Stimulated activated CD4-positive, alpha-beta T cell treated with anti-CD3 and anti-CD28 coated beads, Interleukin-15, amount 100 ng/mL, for 24 hours (primary cell): ENCODE results near the gene SLC6A17.
A peak's percentile ranks its signal among the peaks of the same experiment; 100 is the strongest.

Experiments
- DNase-seq: peaks from one replicate; pipeline ENCODE4 v3.0.0-alpha.2; 2020

SLC6A17 gene

GRCh38 chr1:110205591-110206155 is 55.4 kb downstream of the SLC6A17 start:
- no peak for DNase-seq

- DNase-seq: no peak
Measured at GRCh38 chr1:110206261-110206920, 56.1 kb downstream of the SLC6A17 start.

- peak; percentile 85 for DNase-seq
Measured at GRCh38 chr1:110207831-110208230, 57.5 kb downstream of the SLC6A17 start.

- DNase-seq: no peak
Measured at GRCh38 chr1:110208916-110209645, 58.8 kb downstream of the SLC6A17 start.

GRCh38 chr1:110209715-110210603 is 59.7 kb downstream of the SLC6A17 start, which contains the start of gene KCNC4:
Gene KCNC4, plus strand, starts transcription at chr1:110210314. Its CDS starts 1,186 bp downstream, at chr1:110211500.
- peak; percentile 93 for DNase-seq

GRCh38 chr1:110210604-110211495 is 60.6 kb downstream of the SLC6A17 start:
- peak; percentile 75 for DNase-seq

GRCh38 chr1:110211496-110212168 is 61.3 kb downstream of the SLC6A17 start:
- DNase-seq: peak; percentile 59

- no peak for DNase-seq
Measured at GRCh38 chr1:110212169-110213142, 62.2 kb downstream of the SLC6A17 start.

- no peak for DNase-seq
Measured at GRCh38 chr1:110213143-110213540, 62.8 kb downstream of the SLC6A17 start.

- DNase-seq: no peak
Measured at GRCh38 chr1:110214454-110215404, 64.4 kb downstream of the SLC6A17 start.

GRCh38 chr1:110215621-110216515 is 65.6 kb downstream of the SLC6A17 start:
- no peak for DNase-seq

GRCh38 chr1:110216844-110217444 is 66.7 kb downstream of the SLC6A17 start:
- DNase-seq: no peak

GRCh38 chr1:110218137-110218536 is 67.8 kb downstream of the SLC6A17 start:
- no peak for DNase-seq

- no peak for DNase-seq
Measured at GRCh38 chr1:110218739-110219138, 68.4 kb downstream of the SLC6A17 start.

- DNase-seq: no peak
Measured at GRCh38 chr1:110220324-110220723, 70.0 kb downstream of the SLC6A17 start.

GRCh38 chr1:110221119-110221518 is 70.8 kb downstream of the SLC6A17 start:
- DNase-seq: no peak

- DNase-seq: no peak
Measured at GRCh38 chr1:110223127-110223526, 72.8 kb downstream of the SLC6A17 start.
